PC-3 (cell line): ENCODE data around the gene SSU72.

ENCODE experiments used
- CTCF ChIP-seq: fragments of 300-600 bp; sonication (generic); conservative IDR thresholded peaks from 2 replicates; pipeline ENCODE4 v1.5.1; 2017; ENCODE audit warnings: antibody characterized with exemption, low read depth, mild to moderate bottlenecking, low read length
- EZH2 ChIP-seq: fragments of 300-600 bp; sonication (generic); IDR thresholded peaks from one replicate; pipeline ENCODE4 v1.6.1; 2017; ENCODE audit warnings: antibody characterized with exemption, mild to moderate bottlenecking, low read length; ENCODE audit not compliant: unreplicated experiment

- TF ChIP-seq CTCF (no peak), EZH2 (no peak)
Observed at GRCh38 chr1:1535201-1536018, 39.3 kb downstream of the SSU72 start.
